Inferior parietal cortex (tissue), 1 donor: ENCODE measurements around the gene XG.
"Not testable (repeated sequence)": the region's sequence is repeated elsewhere in the genome, so short reads cannot be mapped to it uniquely, and the experiment has no call there.

Experiments
- DNase-seq: peaks from one replicate; pipeline ENCODE4 v3.0.0-alpha.2; 2016; ENCODE audit errors: extremely low spot score

The XG gene, protein sequence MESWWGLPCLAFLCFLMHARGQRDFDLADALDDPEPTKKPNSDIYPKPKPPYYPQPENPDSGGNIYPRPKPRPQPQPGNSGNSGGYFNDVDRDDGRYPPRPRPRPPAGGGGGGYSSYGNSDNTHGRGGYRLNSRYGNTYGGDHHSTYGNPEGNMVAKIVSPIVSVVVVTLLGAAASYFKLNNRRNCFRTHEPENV

DNA sequence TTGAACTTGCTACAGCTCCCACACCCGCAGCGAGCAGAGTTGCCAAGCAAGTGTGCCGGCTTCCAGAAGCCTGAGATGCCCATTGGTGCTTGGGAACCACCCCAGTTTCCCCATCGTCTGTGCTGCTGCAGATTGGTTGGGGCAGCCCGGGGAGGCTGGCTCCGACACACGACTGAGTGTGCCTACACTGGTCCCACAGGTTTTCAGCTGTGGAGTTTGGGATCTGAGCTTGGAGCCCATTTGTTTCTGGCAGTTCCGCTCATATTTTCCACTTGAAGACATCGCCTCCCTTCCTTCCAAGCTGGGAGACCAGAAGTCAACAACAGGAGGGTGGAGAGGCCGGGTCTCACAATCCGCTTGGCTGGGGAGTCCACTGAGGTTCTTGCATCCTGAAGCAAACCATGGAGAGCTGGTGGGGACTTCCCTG is at the start of gene XG:
XG (plus strand) TSS at position 167 of the 427 bp plus-strand sequence; CDS start at position 402, 235 bp downstream.
- not testable (repeated sequence) for DNase-seq

DNA sequence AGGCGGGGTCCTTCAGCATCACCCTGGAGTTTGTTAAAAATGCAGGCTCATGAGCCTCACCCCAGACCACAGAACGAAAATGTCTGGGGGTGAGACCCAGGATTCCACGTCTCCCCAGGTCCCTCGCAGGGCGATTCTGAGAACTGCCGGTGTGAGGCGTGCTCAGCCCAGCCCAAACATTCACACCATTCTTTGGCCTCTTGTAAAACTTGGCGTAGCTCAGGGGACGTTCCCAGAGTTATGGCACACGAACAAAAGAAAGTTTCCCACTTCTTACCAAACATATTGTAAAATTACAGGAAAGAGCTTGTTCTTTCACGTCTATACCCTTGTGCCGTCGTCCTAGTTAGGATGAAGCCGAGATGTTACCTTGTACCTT is 47.9 kb upstream of the XG start:
- DNase-seq = no peak

DNA sequence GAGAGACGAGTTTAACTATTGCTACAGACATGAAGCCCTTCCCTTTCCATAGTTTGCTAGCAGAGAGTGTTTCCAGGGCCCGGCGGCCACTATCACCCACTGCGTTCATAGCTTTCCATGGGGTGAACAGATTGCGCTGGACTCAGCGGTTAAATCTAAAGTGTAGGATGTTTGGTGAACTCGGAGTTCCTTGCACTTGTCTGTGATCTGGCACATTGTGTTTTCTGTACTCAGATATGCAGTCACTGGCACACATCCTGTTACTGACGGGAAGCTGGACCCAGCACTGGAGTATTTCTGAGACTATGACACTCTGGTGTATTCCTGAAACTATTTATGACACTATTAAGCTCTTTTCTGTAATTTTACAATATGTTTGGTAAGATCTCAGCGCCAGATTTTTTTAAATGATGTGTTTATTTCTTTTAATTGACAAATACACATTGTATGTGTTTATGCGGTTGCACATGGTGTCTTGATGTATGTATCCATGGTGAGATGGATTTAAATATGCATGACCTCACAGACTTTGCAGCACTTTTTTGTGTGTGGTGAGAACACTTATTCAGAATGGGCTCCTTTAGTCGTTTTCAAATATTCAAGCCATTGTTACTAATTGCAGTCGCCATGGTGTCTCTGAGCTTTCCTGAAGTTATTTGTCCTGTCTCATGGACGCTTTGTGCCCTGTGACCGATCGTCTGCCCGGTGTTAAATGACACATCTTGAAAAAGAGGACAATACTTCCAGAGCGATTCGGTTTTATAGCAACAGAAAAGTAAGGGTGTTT is 46.6 kb upstream of the XG start:
- no peak for DNase-seq

DNA sequence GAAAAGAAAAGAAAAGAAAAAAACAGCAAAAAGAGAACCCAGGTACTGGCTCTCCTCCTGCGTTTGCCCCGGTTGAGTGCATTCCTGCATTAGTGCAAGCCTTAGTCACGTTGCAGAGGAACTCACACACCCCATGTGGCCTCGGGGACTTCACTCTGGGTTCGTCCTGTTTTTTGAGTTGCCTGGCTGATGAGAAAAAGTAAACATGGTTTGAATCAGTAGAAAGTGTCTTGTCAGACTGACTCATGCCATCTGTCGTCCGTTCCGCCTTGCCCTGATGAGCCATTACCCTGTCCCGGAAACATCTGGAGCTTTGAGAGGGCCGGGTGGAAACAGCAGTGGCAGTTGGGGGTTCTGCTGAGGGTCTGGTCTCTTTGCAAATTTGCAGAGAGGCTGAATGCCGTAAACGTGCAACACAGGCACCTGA is 44.5 kb upstream of the XG start:
- no peak for DNase-seq

DNA sequence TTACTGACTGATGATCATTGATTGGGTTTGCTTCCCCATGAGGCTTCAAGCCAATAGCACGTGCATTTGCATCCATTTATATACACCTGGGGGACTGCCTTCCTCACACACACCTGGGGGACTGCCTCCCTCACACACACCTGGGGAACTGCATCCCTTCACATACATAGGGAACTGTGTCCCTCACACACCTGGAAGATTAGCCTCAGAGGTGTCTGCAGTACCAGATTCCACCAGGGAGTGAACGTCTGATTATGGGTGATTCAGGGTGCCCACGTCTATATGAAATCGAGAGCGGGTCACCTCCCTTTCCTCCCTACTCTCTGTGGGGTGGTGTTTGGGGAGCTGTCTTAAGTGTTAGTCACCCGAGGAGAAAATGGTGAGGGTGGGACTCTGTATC is 43.8 kb upstream of the XG start:
- DNase-seq = no peak

DNA sequence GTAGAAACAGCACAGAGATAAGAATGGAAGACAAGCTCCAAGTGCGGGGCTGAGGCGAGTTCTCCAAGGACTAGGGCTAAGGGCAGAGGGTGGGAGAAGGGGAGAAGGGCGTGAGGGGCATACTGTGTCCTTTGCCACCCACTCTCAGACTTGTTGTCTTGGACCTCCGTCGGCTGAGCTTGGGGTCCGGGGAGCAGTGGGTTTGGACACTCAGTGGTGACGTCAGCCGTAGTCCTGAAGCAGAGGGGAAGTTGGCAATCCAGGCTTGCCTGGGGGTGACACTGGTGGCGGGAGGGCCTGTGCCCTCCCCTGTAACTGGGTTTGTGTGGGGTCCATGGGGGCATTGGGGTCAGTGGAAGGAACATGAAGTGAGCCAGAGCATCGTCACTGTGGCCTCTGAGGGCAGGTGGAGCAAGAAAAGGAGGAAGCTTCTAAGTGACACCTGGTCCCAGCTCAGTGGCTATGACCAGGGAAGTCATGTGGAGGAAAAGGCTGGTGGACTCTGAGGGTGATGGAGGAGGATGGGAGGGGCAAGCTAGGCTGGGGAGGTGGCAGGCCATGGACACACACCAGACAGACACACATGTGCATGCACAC is 43.1 kb upstream of the XG start:
- no peak for DNase-seq

DNA sequence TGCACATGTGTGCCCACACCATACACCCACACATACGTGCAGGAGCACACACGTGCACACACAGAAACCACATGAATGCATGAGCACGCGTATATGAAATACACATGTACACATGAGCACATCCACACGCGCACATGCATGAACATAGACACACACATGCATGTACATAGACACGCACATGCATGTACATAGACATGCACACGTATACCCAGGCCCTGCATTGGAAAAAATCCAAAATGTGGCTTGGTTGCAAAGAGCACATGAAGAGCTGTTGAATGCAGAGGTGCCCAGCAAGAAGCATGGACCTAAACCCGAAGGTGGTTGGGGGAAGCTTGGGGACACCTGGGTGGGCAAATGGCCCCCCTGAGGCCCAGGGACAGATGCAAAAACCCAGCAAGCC is 42.3 kb upstream of the XG start:
- DNase-seq = no peak

DNA sequence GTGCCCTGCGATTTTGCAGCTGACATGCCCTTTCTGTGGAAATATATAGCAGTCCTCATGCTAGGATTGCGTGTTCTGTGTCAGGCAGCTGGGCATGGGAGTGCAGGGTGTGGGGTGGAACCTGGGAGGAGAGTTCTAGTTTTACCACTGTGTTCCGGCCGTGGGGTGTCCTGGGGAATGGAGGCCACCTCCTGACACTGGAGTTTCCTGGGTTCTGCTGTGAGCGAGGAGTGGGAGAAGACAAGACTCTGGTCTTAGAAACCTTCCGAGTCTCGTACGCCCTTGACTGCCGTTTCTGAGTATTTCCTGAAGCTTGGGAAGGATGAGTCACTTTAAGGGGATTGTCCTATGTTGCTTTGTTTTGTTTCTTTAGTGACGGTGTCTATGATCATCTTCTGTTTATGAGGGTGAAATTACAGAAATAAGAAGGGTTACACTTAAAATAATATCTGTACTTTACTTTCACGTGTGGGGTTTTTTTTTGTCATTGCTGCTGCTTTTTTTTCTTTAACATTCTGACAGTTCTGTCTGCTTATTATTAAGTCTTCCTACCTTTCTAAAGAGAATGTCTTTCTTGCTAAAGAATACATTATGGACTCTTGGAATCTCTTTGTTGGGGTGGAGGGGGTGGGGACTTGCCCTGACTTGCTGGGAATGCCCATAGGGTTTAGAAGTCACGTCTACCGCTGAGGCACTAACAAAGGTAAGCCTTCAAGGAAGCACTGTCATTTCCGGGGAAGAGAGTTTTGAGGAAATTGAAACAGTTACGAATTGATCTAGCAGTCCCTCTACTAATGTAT is 41.6 kb upstream of the XG start:
- no peak for DNase-seq

DNA sequence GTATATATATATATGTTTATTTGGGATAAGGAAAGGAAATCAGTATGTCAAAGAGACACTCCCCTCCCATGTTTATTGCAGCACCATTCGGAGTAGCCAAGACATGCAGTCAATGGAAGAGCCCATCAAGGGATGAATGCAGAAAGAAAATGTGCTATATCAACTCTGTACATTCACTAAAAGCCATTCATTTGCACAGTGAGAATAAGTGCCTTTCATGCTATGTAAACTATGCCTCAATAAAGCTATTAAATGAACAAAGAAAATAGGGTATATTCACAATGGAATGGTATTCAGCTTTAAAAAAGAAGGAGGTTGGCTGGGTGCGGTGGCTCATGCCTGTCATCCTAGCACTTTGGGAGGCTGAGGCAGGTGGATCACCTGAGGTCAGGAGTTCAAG is 40.4 kb upstream of the XG start:
- no peak for DNase-seq

DNA sequence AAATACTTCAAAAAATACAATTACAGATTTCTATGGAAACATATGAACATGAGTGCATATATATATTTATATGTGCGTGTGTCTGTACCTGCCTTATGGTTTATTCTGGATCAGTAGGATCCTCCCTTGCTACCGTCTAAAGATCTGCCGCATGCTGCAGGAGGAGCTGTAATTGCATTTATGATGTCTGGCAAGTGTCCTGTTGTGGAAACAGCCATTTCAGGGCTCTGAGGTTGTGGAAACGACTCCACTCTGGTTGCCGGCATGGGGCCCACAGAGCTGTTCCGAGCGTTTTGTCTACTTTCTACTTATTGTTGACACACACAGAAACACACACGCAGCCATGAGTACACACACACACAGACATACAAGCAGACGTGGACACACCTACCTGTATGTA is 39.4 kb upstream of the XG start:
- no peak for DNase-seq

DNA sequence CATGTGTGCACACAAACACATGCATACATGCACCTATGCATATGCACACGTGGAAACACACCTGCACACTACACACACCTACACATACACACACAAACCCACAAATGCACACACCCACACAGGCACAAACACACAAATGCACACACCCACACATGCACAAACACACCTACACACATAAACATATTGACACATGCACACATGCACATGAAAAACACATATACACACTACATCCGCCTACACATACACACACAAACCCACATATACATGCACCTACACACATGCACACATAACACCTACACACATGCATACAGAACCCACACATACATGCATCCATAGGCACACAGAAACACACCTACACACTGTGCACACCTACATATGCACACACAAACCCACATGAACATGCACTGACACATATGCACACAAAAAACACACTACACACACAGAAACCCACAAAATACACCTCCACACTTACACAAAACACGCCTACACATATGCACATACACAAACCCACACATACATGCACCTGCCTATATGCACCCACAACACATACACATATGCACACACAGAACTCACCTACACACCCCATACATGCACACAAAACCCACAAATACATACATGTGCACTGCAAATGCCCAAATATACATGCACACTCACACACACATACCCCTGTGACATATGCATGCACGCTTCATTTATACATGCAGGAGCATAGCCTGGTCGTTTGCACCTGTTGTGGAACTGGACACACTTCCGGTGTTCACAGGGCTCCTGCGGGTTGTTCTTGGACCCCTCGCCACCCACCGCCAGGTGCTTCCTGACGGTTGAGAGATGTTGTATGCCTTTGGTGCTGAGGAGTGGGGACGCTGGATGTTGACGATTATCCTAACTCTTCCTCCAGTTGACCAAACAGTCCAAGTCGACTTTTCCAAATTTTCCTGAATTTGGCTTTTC is 38.7 kb upstream of the XG start:
- DNase-seq = no peak

DNA sequence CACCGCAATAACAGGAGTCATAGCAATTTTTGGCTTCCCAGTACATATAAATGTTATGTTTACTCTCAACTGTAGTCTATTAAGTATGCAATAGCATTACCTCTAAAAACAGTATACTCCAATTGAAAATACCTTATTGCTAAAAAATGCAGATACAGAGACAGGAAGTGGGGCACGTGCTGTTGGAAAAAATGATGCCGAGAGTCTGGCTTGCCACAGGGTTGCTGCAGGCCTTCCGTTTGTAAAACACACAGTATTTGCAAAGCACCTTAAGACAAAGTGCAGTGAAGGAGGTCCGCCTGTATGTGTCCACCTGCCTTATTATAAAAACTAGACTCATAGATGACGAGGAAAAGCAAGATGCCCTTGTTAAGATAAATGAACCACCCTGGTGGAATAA is 37.3 kb upstream of the XG start:
- no peak for DNase-seq

DNA sequence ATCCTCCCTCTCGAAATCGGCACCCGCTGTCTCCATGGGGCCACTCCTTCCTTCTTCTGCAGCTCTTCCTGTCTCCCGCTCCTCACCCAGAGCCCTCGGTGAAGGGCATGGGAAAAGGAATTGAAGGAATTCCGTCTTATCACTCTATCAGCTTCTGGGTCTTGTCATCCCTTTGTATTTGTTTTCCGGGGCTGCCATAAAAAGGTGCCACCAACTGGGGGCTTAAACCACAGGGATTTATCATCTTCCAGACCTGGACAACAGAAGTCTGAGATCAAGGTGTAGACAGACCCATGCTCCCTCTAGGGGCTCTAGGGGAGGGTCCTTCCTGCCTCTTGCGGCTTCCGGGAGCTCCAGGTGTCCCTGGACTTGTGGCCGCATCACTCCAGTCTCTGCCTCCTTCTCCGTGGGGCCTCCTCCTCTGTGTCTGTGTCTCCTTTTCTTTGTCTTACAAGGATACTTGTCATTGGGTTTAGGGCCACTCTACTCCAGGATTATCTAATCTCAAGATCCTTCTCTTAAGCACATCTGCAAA is 36.7 kb upstream of the XG start:
- no peak for DNase-seq

DNA sequence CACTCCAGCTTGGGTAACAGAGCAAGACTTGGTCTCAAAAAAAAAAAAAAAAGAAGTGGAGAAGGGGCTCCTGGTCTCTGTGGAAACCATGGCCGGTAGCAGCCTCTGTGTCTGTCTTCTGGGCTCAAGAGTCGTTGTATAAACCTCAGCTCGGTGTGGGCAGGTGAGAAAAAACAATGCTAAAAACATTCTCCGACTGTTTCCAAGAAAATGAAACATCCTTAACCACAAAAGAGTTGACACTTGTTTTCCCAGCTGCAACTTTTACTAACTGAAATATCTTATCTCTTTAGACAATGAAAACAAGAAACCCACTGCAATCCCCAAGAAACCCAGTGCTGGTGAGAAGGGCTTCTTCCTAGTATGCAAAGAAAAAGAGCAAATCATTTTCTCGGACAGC is 34.5 kb upstream of the XG start:
- DNase-seq = no peak

DNA sequence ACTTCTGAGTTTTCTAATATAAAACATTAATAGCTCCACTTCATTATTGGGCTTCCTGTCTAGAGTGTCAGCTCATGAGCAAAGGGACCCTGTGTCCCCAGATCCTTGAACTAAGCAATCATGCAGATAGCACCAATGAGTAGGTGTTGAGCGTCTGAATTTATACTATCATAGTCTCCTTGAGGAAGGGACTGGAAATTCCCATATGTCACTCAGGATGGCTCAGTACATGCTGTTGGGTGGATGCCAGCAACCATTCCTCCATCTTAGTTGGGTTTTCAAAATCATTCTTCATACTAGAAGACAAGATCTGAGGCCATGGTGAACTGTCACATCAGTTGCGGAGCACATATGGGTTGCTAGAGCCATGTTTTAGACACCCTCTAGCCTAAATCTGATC is 33.0 kb upstream of the XG start:
- DNase-seq = no peak

DNA sequence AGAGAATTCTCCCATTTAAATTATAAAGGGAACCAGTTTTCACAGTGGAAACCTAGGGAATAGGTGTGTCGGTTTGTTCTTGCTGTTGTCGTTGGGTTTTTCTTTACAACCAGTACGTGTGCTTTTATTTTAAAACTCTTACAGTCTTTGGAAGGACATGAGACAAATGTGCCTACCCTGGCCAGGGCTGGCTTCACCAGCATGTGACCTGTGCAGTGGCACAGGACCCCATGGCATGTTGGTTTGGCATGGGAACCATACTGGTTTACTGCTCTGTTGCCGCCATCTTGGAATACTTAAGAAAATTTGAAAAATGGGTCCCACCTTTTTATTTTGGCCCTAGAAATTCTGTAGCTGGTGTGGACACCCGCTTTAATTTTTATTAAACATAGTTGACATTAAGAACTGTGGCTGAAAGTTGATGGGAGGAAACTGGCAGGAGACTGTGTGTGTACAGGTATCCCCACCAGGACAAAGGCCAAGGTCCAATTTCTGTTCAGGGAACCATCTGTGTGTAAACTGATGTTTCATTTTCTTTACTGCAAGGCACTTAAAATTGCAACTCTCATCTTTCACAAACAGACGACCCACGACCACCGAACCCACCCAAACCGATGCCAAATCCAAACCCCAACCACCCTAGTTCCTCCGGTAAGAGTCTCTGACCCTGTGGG is 31.9 kb upstream of the XG start:
- DNase-seq = no peak

DNA sequence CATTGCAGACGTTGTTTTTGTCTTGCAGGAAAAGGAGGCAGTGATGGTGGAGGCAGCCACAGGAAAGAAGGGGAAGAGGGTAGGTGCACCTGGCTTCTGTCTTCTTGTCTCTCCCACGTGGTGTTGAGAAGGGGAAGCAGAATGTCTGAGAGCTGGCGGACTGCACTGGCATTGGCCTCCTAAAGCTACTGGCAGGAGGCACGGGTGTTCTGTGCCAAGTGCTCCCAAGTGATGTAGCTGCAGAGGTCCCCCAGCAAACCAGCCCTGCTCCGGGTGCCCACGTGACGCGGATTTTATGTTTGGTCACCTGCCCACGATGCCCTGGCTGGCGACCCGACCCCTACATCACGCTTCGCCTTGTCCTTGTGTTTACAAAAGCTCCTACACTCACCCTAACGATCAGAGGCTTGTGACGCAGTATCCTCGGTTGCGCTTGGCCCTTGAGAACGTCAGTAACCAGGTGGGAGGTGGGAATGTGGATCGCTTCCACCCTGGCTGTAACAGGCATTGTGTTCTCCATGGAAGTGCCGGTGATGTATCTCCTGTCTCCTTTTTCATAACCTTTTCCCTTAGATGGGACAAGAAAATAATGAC is 28.5 kb upstream of the XG start:
- no peak for DNase-seq

DNA sequence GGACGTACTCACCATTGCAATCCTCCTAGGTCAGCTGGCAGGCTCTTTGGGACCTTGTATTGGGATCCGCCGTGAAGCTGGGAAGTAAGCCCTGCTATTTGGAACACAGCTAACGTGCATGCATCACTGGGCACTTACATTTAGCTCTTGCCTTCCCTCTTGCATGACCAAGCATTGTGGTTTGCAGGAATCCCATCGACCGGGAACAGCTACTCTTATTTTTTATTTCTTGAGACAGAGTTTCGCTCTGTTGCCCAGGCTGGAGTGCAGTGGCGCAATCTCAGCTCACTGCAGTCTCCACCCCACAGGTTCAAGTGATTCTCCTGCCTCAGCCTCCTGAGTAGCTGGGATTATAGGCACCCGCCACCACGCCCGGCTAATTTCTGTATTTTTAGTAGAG is 24.6 kb upstream of the XG start:
- not testable (repeated sequence) for DNase-seq

DNA sequence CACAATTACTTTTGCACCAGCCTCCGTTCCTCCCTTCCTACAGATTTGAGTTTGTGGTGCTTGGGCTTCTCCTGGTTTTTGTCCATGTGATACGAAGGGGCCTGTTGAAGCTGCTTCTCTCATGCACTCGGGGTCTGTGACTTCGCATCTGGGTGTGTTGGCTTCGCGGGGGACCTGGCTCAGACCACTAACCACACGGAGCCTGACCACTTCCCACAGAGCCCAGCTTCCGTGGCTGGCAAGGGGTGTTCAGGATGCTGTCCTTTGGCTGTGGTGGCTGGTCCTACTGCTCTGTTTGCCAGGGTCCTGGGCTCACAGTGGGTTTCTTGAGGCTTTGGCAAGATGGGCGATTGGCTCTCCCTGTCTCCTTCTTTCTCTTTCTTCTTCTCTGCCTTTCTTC is 19.8 kb upstream of the XG start:
- no peak for DNase-seq

DNA sequence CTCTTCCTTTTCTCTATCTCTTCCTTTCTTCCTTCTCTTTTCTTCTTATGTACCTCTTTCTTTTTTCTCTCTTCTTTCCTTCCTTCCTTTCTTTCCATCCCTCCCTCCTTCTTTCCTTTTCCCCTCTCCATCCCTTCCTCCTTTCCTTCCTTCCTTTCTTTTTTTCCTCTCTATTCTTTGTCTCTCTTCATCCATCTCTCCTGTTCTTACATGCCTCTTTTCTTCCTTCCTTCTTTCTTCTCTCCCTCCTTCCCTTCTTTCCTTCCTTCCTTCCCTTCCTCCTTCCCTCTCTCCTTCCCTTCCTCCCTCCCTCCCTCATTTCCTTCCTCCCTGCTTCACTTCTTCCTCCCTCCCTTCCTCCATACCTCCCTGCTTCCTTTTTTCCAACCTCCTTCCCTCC is 19.2 kb upstream of the XG start:
- DNase-seq = no peak
